ENCODE results near the gene UTP25. TPM values are rescaled to one million over a fixed set of nuclear protein-coding genes. Genes with fewer than 3 reads are reported as not detected.

Gene UTP25
- total RNA-seq, 1 experiment from 2014 or later = 4.8 TPM

GRCh38 chr1:209807509-209807908 is 20.3 kb upstream of the UTP25 start:
- CTCF ChIA-PET = interaction anchor here (0.6 to 1.6 kb wide), 6 partner anchors 14 to 231 kb away, joined by 3 to 8 read pairs (median 3); no protein-coding TSS in a partner anchor
- no peak overlapping the region for H3K27ac Mint-ChIP-seq

GRCh38 chr1:209808059-209808581 is 19.7 kb upstream of the UTP25 start:
- H3K4me3 Mint-ChIP-seq = no peak overlapping the region
- POLR2A ChIA-PET = no interaction called here
- no peak overlapping the region for H3K27ac Mint-ChIP-seq
- ATAC-seq (no peak), DNase-seq (ENCODE audit: low spot score) (no peak)
- no peaks in the 10 kb centered on the region for H3K9me3 Mint-ChIP-seq
- no peak for TF ChIP-seq MXD4 (CRISPR knock-in tag; IDR thresholded peaks at IDR 0.05; ENCODE audit: borderline replicate concordance)
- TF ChIP-seq ZSCAN18 (CRISPR knock-in tag; IDR thresholded peaks at IDR 0.05) = no peak
- TF ChIP-seq OVOL2 (CRISPR knock-in tag; IDR thresholded peaks at IDR 0.05; ENCODE audit: borderline replicate concordance) = no peak
- no peak for TF ChIP-seq AFF4 (CRISPR knock-in tag; IDR thresholded peaks at IDR 0.05; ENCODE audit: borderline replicate concordance)
- no peak for TF ChIP-seq TCF7 (CRISPR knock-in tag; IDR thresholded peaks at IDR 0.05; ENCODE audit: low read depth)
- TF ChIP-seq RORB (CRISPR knock-in tag; IDR thresholded peaks at IDR 0.05) = no peak
- TF ChIP-seq TEAD4 (CRISPR knock-in tag; IDR thresholded peaks at IDR 0.05) = no peak
- TF ChIP-seq ZNF532 (CRISPR knock-in tag; IDR thresholded peaks at IDR 0.05; ENCODE audit: borderline replicate concordance) = no peak
- TF ChIP-seq NFE2L1 (CRISPR knock-in tag; IDR thresholded peaks at IDR 0.05) = no peak
- no peak for TF ChIP-seq ZNF121 (CRISPR knock-in tag; IDR thresholded peaks at IDR 0.05)
- TF ChIP-seq E2F4 (CRISPR knock-in tag; IDR thresholded peaks at IDR 0.05; ENCODE audit: borderline replicate concordance, low read depth) = no peak
- H3K4me1 Mint-ChIP-seq = peaks cover 17% of the 10 kb centered on the region
- peaks cover 3% of the 10 kb centered on the region for H3K27me3 Mint-ChIP-seq (ENCODE audit: low read depth)
- no peaks in the 10 kb centered on the region for H3K36me3 Mint-ChIP-seq
- CTCF ChIA-PET = interaction anchor here (0.6 to 1.6 kb wide), 7 partner anchors 13 to 231 kb away, joined by 3 to 8 read pairs (median 3); partner anchors contain the start of gene UTP25

More at GRCh38 chr1:209807509-209807908, 20.3 kb upstream of the UTP25 start:
- no peak overlapping the region for H3K4me3 Mint-ChIP-seq
- H3K4me1 Mint-ChIP-seq = peaks cover 17% of the 10 kb centered on the region
- H3K36me3 Mint-ChIP-seq = no peaks in the 10 kb centered on the region
- no peaks in the 10 kb centered on the region; the same call in none of the 2 replicates for H3K27me3 Mint-ChIP-seq (ENCODE audit: low read depth)
- no peak for ATAC-seq
- POLR2A ChIA-PET = no interaction called here
- TF ChIP-seq SP1 (CRISPR knock-in tag; conservative IDR thresholded peaks at IDR 0.05) = no peak
- no peak for TF ChIP-seq ZSCAN18 (CRISPR knock-in tag; IDR thresholded peaks at IDR 0.05)
- H3K9me3 Mint-ChIP-seq = no peaks in the 10 kb centered on the region
- DNase-seq (ENCODE audit: low spot score) = no peak
